Embryonic facial prominence (tissue), 1 donor: ENCODE results near the gene KIAA1549.
A peak's percentile ranks its signal among the peaks of the same experiment; 100 is the strongest.
"Not testable (repeated sequence)": the region's sequence is repeated elsewhere in the genome, so short reads cannot be mapped to it uniquely, and the experiment has no call there.

Experiments used
- DNase-seq: peaks from one replicate; pipeline ENCODE4 v3.0.0-alpha.2; 2016; ENCODE audit errors: extremely low spot score

KIAA1549 gene

GRCh38 chr7:138944592-138944991 lies 36.6 kb downstream of the KIAA1549 start:
- DNase-seq, result no peak

- no peak for DNase-seq
Measured at GRCh38 chr7:138943061-138943460, 38.1 kb downstream of the KIAA1549 start.

GRCh38 chr7:138941545-138941944 lies 39.6 kb downstream of the KIAA1549 start:
- DNase-seq, result no peak

GRCh38 chr7:138940602-138941001 lies 40.6 kb downstream of the KIAA1549 start:
- DNase-seq, result not testable (repeated sequence)

- no peak for DNase-seq
Measured at GRCh38 chr7:138937484-138937883, 43.7 kb downstream of the KIAA1549 start.

- DNase-seq, result peak; percentile 30
Measured at GRCh38 chr7:138935465-138936011, 45.7 kb downstream of the KIAA1549 start.

GRCh38 chr7:138934861-138935260 lies 46.3 kb downstream of the KIAA1549 start:
- no peak for DNase-seq

GRCh38 chr7:138934367-138934766 lies 46.8 kb downstream of the KIAA1549 start:
- no peak for DNase-seq

GRCh38 chr7:138932870-138933269 lies 48.3 kb downstream of the KIAA1549 start:
- no peak for DNase-seq

- no peak for DNase-seq
Measured at GRCh38 chr7:138932427-138932826, 48.8 kb downstream of the KIAA1549 start.

- DNase-seq, result no peak
Measured at GRCh38 chr7:138929969-138930368, 51.2 kb downstream of the KIAA1549 start.

- no peak for DNase-seq
Measured at GRCh38 chr7:138926241-138926612, 55.0 kb downstream of the KIAA1549 start.

GRCh38 chr7:138924501-138925225 lies 56.5 kb downstream of the KIAA1549 start:
- DNase-seq, result no peak

- DNase-seq, result no peak
Measured at GRCh38 chr7:138921277-138921676, 59.9 kb downstream of the KIAA1549 start.

- no peak for DNase-seq
Measured at GRCh38 chr7:138919911-138920310, 61.3 kb downstream of the KIAA1549 start.

GRCh38 chr7:138919216-138919615 lies 62.0 kb downstream of the KIAA1549 start:
- DNase-seq, result no peak

- DNase-seq, result no peak
Measured at GRCh38 chr7:138918756-138919155, 62.4 kb downstream of the KIAA1549 start.

GRCh38 chr7:138918176-138918575 lies 63.0 kb downstream of the KIAA1549 start:
- DNase-seq, result no peak

- no peak for DNase-seq
Measured at GRCh38 chr7:138917771-138918170, 63.4 kb downstream of the KIAA1549 start.

GRCh38 chr7:138916731-138917130 lies 64.5 kb downstream of the KIAA1549 start:
- no peak for DNase-seq

- no peak for DNase-seq
Measured at GRCh38 chr7:138916275-138916674, 64.9 kb downstream of the KIAA1549 start.

- DNase-seq, result no peak
Measured at GRCh38 chr7:138913783-138914182, 67.4 kb downstream of the KIAA1549 start.

GRCh38 chr7:138911007-138911406 lies 70.2 kb downstream of the KIAA1549 start:
- no peak for DNase-seq

GRCh38 chr7:138907850-138908249 lies 73.3 kb downstream of the KIAA1549 start:
- DNase-seq, result no peak
